ENCODE data around the gene BHLHA15. TPM values are rescaled to one million over a fixed set of nuclear protein-coding genes. Genes with fewer than 3 reads are reported as not detected.
A peak's percentile ranks its signal among the peaks of the same experiment; 100 is the strongest.

The BHLHA15 gene
- 100 to 1,000 TPM; 247 to 584 TPM for total RNA-seq

- TF ChIP-seq POLR2A (IDR thresholded peaks at IDR 0.05) (no peak), CTCF (IDR thresholded peaks at IDR 0.05) (no peak)
- Histone ChIP-seq H3K27ac (peak within 1 kb of the TSS; percentile 87 to 98 (median 96)), H3K9me3 (no peaks in the 10 kb centered on the region), H3K36me3 (replicated peaks in 1 of 2; ENCODE audit: insufficient read depth in 1 of 2, low read depth in 2 of 2) (peaks cover 0 to 5% of the 10 kb centered on the region in 2 donors), H3K4me3 (peak within 1 kb of the TSS; percentile 25 to 78), H3K4me1 (peaks cover 29% of the 10 kb centered on the region), H3K27me3 (no peaks in the 10 kb centered on the region)
- WGBS, 2 donors: 0% methylated on average over 8 of the region's 45 CpGs; no CpG with 5 or more reads in 1 of the 2 donors
- peak; percentile 92 to 96 (median 93) for DNase-seq
- intact Hi-C loops (cut with DNase I): no loop called here
- peak; percentile 58 for ATAC-seq
Measured at GRCh38 chr7:98211221-98211675, at the start of gene BHLHA15. Gene BHLHA15, plus strand, starts transcription at chr7:98211439. Its CDS starts 871 bp downstream, at chr7:98212310.

- Histone ChIP-seq H3K27me3 (no peaks in the 10 kb centered on the region), H3K4me1 (peaks cover 19% of the 10 kb centered on the region), H3K36me3 (replicated peaks in 1 of 2; ENCODE audit: insufficient read depth in 1 of 2, low read depth in 2 of 2) (no peaks in the 10 kb centered on the region), H3K9me3 (no peaks in the 10 kb centered on the region), H3K27ac (no peak overlapping the region), H3K4me3 (no peak overlapping the region)
- whole genome bisulfite sequencing, 2 donors: 88 to 90% methylated on average over 3 of the region's 3 CpGs
- TF ChIP-seq POLR2A (IDR thresholded peaks at IDR 0.05) (no peak), CTCF (IDR thresholded peaks at IDR 0.05) (no peak)
- DNase-seq: no peak
- ATAC-seq: no peak
- intact Hi-C loops (cut with DNase I): loop anchor here (5.0 kb wide), 1 partner anchor 60 kb away; no protein-coding TSS in a partner anchor
Measured at GRCh38 chr7:98162758-98163157, 48.5 kb upstream of the BHLHA15 start.

- ATAC-seq (no peak), DNase-seq (no peak)
- Histone ChIP-seq H3K4me3 (no peak overlapping the region), H3K9me3 (no peaks in the 10 kb centered on the region), H3K36me3 (replicated peaks in 1 of 2; ENCODE audit: insufficient read depth in 1 of 2, low read depth in 2 of 2) (no peaks in the 10 kb centered on the region), H3K27me3 (no peaks in the 10 kb centered on the region), H3K4me1 (peaks cover 21% of the 10 kb centered on the region), H3K27ac (peak overlapping the region in 3 of 4 donors; percentile 16 to 55 (median 36))
- WGBS, 2 donors: 34 to 43% methylated on average over 7 of the region's 7 CpGs
- TF ChIP-seq CTCF (IDR thresholded peaks at IDR 0.05) (no peak), POLR2A (IDR thresholded peaks at IDR 0.05) (no peak)
- intact Hi-C loops (cut with DNase I): loop anchor here (5.0 kb wide), 1 partner anchor 61 kb away; no protein-coding TSS in a partner anchor
Measured at GRCh38 chr7:98163269-98163668, 48.0 kb upstream of the BHLHA15 start.

GRCh38 chr7:98163704-98164494 is 47.3 kb upstream of the BHLHA15 start:
- 45 to 68% methylated on average over 14 to 16 of the region's 16 CpGs for WGBS, 2 donors
- Histone ChIP-seq H3K36me3 (replicated peaks in 1 of 2; ENCODE audit: insufficient read depth in 1 of 2, low read depth in 2 of 2) (no peaks in the 10 kb centered on the region), H3K9me3 (no peaks in the 10 kb centered on the region), H3K4me1 (peaks cover 27% of the 10 kb centered on the region), H3K27ac (peak overlapping the region in 3 of 4 donors; percentile 16 to 55 (median 36)), H3K4me3 (no peak overlapping the region), H3K27me3 (no peaks in the 10 kb centered on the region)
- DNase-seq (peak in 2 of 4 donors; percentile 34 to 35), ATAC-seq (no peak)
- intact Hi-C loops (cut with DNase I): loop anchor here (5.0 kb wide), 1 partner anchor 62 kb away; no protein-coding TSS in a partner anchor
- TF ChIP-seq CTCF (IDR thresholded peaks at IDR 0.05) (no peak), POLR2A (IDR thresholded peaks at IDR 0.05) (no peak)

Measured in body of pancreas (tissue), 4 donors.